ENCODE results near the gene ZNF521.

ZNF521 gene

DNA sequence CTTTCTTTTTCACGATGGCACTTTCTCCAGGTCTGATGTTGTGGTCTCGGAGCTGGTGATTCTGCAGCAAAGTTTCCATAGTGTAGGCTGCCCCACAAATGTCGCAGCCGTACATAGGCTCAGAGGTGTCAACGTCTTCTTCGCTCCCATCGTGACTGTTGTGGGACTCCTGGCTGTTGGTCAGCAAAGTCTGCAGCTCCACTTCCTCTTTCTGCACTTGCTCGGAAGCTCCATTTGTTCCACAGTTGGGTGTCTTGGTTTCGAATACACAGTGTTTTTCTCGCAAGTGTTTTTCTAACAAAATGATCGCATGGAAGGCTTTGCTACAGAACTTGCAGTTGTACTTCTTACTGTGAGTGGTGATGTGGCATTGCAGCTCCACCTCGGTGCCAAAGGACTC is 126.8 kb downstream of the ZNF521 start:
- DNase-seq (ENCODE audit: low read depth), result no peak

GRCh38 chr18:25223899-25224886 is 127.8 kb downstream of the ZNF521 start:
- DNase-seq (ENCODE audit: low read depth), result no peak

DNA sequence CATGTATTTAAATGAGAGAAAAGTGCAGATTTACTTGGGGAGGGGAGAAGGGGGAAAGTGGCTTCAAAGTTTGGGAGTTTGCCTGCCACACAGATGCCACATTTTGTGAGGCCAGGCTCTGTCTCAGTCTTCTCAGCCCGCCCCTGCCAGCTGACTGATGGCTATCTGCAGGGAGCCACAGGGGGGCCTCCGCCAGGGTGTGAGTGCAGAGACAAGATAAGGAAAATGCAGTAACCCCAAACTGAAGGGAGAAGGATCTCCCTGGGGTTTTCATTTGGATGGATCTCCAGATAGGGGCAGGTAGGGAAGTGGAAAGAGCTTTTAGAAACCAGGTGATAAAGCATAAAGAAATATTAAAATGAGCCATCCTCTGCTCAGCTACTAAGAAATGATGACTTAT is 128.8 kb downstream of the ZNF521 start:
- no peak for DNase-seq (ENCODE audit: low read depth)

- DNase-seq (ENCODE audit: low read depth), result no peak
Observed at GRCh38 chr18:25222648-25223047, 129.3 kb downstream of the ZNF521 start.

GRCh38 chr18:25210622-25211021 is 141.3 kb downstream of the ZNF521 start:
- no peak for DNase-seq (ENCODE audit: low read depth)

GRCh38 chr18:25192065-25192464 is 159.9 kb downstream of the ZNF521 start:
- no peak for DNase-seq (ENCODE audit: low read depth)

- no peak for DNase-seq (ENCODE audit: low read depth)
Observed at GRCh38 chr18:25190472-25190871, 161.5 kb downstream of the ZNF521 start.

- DNase-seq (ENCODE audit: low read depth), result no peak
Observed at GRCh38 chr18:25189391-25190185, 162.4 kb downstream of the ZNF521 start.

GRCh38 chr18:25187521-25188192 is 164.3 kb downstream of the ZNF521 start:
- DNase-seq (ENCODE audit: low read depth), result no peak

GRCh38 chr18:25186871-25187270 is 165.1 kb downstream of the ZNF521 start:
- no peak for DNase-seq (ENCODE audit: low read depth)

GRCh38 chr18:25181993-25182392 is 170.0 kb downstream of the ZNF521 start:
- no peak for DNase-seq (ENCODE audit: low read depth)

DNA sequence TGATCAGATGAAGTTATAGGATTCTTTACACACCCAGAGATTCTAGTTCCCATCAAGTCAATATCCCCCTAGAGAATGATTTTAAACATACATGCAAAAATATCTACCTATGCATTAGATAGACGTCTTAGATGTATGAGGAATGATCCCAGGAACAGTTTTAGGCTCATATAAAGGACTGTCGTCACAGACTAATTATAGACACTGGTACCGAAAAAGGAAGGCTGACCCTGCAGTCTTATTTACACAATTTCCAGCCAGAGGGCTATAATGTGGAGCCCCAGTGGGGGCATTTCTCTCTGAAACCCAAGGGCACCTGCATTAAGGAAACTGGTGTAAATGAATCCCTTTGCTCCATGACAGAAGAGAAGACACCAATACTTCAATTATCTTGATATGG is 170.4 kb downstream of the ZNF521 start:
- no peak for DNase-seq (ENCODE audit: low read depth)

DNA sequence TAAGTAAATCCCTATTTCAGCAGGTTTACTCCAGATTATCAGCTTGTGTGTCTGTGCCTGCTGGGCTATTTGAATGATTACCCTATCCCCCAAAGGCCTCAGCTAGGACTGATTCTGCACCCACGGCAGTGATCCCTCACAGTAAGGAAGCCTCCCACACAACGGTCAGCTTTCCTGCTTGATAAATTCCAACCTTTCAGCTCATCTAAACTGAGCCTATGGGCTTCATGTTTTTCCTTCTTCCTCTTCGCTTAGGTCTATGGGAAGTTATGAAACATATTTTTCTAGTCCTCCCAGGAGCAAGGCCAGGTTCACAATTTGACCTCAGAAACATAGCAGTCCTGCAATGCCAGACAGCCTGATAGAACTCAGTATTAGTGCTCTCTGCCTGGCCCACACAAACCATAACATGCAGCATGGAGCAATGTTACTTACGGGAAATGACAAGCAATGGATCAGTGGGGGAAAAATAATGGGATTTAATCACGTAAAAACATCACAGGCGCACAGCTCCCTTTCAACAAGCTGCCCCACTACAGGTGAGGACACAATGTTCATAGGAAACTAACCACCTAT is 170.9 kb downstream of the ZNF521 start:
- no peak for DNase-seq (ENCODE audit: low read depth)

- DNase-seq (ENCODE audit: low read depth), result no peak
Observed at GRCh38 chr18:25177631-25178030, 174.3 kb downstream of the ZNF521 start.

DNA sequence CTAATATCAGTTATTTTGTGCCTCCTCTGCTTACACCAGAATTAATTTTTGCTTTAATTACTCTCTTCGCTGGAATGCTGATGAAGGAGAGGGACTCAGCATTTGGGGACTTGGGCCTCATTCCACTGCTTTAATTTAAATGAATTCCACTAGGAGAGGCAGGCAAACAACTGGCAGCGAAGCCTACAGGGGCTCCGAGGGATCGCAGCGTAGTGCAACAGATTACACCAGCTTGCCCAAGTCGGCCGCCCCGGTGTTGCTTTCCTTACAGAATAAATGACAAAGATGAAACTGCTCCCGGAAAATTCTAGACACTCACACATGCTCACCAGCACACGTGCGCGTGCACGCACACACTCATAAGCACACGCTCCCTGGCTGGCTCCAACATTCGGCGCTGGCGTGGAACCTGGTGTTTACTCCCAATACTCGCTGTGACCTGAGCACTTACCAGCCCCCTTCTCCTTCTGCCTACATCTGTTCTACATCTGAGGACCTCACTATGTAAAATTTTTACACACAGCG is 175.4 kb downstream of the ZNF521 start:
- DNase-seq (ENCODE audit: low read depth), result no peak

GRCh38 chr18:25175558-25176517 is 176.1 kb downstream of the ZNF521 start:
- no peak for DNase-seq (ENCODE audit: low read depth)

GRCh38 chr18:25174324-25174723 is 177.6 kb downstream of the ZNF521 start:
- no peak for DNase-seq (ENCODE audit: low read depth)

- no peak for DNase-seq (ENCODE audit: low read depth)
Observed at GRCh38 chr18:25171334-25171733, 180.6 kb downstream of the ZNF521 start.

GRCh38 chr18:25170402-25170801 is 181.6 kb downstream of the ZNF521 start:
- no peak for DNase-seq (ENCODE audit: low read depth)

DNA sequence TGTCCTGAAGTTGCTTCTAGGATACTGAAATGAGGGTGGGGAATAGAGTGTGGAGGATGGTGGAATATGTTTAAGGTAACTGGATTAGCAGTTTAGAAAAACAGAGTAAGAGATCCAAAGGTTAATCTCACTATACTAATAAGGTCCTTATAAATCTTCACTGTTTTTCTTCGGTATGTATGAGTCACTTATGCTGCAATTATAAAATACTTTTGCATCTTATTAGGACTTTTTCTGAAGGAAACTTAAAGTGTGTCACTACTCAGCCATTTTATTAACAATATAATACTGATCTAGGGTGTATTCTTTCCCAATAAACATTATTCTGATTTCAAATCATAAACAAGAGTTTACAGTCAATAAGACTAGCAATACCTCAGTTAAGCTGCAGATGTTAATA is 182.3 kb downstream of the ZNF521 start:
- no peak for DNase-seq (ENCODE audit: low read depth)

Data from activated gamma-delta T cell treated with anti-CD3 and anti-CD28 coated beads, Interleukin-2, amount 50 U/mL, for 16 hours (primary cell).